ENCODE results near the gene UBL4A.

DNA sequence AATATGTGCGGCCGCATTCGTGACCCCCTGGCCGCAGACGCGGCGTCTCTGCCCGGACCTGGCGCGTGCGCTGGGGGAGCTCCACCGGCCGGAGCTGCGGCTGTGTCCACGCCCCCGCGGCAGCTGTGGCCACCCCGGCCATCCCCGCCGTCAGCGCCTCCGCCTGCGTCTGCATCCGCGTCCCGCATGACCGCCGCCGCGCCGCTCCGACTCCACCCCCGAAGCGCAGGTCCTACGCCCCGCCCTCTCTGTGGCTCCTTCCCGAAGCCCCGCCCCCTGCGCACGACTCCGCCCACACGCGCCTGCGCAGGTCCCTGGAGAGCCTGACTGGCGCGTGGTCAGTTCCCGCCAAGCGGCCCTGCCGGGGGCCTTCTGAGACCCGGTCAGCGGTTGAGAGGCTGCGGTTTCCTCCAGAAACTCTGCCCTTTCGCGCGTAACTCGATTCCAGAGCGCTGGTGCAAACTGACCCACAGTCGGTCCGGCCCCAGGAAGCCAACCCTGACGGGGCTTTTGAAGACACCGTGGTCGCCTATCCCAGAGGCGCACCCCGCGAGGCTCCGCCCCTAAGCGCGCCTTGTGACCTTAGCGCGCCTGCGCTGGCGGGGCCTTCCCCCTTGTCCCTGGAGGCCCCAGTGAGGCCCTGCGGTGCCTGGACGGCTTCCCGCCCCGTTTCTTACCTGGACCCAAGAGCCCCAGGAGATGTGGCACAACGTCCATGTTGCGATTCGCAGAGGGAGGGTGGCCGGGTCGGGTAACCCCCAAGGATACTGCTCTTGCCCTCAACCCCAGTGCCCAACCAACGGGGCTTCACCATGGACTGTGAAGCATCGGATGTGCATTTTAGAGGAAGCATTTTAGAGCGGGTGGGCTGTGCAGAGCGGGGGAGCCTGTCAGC lies 7.4 kb downstream of the UBL4A start, which contains the start of gene LAGE3:
- TF ChIP-seq, protein P1, sequence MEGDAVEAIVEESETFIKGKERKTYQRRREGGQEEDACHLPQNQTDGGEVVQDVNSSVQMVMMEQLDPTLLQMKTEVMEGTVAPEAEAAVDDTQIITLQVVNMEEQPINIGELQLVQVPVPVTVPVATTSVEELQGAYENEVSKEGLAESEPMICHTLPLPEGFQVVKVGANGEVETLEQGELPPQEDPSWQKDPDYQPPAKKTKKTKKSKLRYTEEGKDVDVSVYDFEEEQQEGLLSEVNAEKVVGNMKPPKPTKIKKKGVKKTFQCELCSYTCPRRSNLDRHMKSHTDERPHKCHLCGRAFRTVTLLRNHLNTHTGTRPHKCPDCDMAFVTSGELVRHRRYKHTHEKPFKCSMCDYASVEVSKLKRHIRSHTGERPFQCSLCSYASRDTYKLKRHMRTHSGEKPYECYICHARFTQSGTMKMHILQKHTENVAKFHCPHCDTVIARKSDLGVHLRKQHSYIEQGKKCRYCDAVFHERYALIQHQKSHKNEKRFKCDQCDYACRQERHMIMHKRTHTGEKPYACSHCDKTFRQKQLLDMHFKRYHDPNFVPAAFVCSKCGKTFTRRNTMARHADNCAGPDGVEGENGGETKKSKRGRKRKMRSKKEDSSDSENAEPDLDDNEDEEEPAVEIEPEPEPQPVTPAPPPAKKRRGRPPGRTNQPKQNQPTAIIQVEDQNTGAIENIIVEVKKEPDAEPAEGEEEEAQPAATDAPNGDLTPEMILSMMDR (IDR thresholded peaks at IDR 0.05): peak in 1 of 4 experiments; percentile 18
- TF ChIP-seq POLR2A (IDR thresholded peaks at IDR 0.05): peak; percentile 52 to 62

All from uterus (tissue), 2 donors.